ENCODE data around the gene SELE. TPM values are rescaled to one million over a fixed set of nuclear protein-coding genes. Genes with fewer than 3 reads are reported as not detected.

SELE gene
- total RNA-seq, 4 donors from 2014 or later: 0.06 to 15.7 (median 1.5) TPM

GRCh38 chr1:169679692-169680091 is 54.2 kb downstream of the SELE start:
- Histone ChIP-seq H3K4me1 (no peaks in the 10 kb centered on the region), H3K36me3 (no peaks in the 10 kb centered on the region), H3K4me3 (no peak overlapping the region), H3K27ac (replicated peaks in 1 of 4) (no peak overlapping the region), H3K9me3 (no peaks in the 10 kb centered on the region), H3K27me3 (peaks cover 0 to 24% (median 0%) of the 10 kb centered on the region in 4 donors)
- TF ChIP-seq POLR2A (IDR thresholded peaks at IDR 0.05; ENCODE audit: low read depth): no peak
- TF ChIP-seq EP300 (IDR thresholded peaks at IDR 0.05): no peak
- no peak for TF ChIP-seq CTCF (IDR thresholded peaks at IDR 0.05)
- no peak for TF ChIP-seq POLR2AphosphoS5 (IDR thresholded peaks at IDR 0.05)
- intact Hi-C loops (cut with DNase I): no loop called here
- no peak for DNase-seq (ENCODE audit: extremely low spot score)
- 82% methylated on average over 3 of the region's 3 CpGs for WGBS

- H3K27me3 ChIP-seq: no peaks in the 10 kb centered on the region
- no peaks in the 10 kb centered on the region for H3K36me3 ChIP-seq
- intact Hi-C loops (cut with DNase I): no loop called here
- no peak overlapping the region for H3K4me3 ChIP-seq
- no peaks in the 10 kb centered on the region for H3K4me1 ChIP-seq
- WGBS: 43% methylated on average over 2 of the region's 2 CpGs
- H3K27ac ChIP-seq (replicated peaks in 1 of 4): no peak overlapping the region
- DNase-seq (ENCODE audit: extremely low spot score): no peak
- TF ChIP-seq EP300 (IDR thresholded peaks at IDR 0.05): no peak
- TF ChIP-seq POLR2AphosphoS5 (IDR thresholded peaks at IDR 0.05): no peak
- no peak for TF ChIP-seq POLR2A (IDR thresholded peaks at IDR 0.05; ENCODE audit: low read depth)
- no peaks in the 10 kb centered on the region for H3K9me3 ChIP-seq
Measured at GRCh38 chr1:169676001-169676400, 57.9 kb downstream of the SELE start.

Other genes starting within 250 kb of the SELE start
- gene SLC19A2, start 248.1 kb downstream of the SELE start, total RNA-seq: 10 to 100 TPM; 19.0 to 38.8 (median 20.6) TPM
- 1 to 10 TPM in 1 of 4 donors, under 1 TPM in 2, not detected in 1; 0.13 to 1.2 (median 0.34) TPM for gene F5, start 147.6 kb downstream of the SELE start, total RNA-seq
- 10 to 100 TPM in 1 of 4 donors, 1 to 10 TPM in 3; 2.9 to 28.0 (median 7.5) TPM for gene SELP, start 104.0 kb downstream of the SELE start, total RNA-seq
- 10 to 100 TPM in 1 of 4 donors, 1 to 10 TPM in 1, under 1 TPM in 2; 0.42 to 11.9 (median 0.86) TPM for gene SELL, start 22.5 kb downstream of the SELE start, total RNA-seq
- 1 to 10 TPM; 5.6 to 6.8 (median 6.2) TPM for gene METTL18, start 60.8 kb upstream of the SELE start, total RNA-seq
- gene SCYL3, start 159.8 kb upstream of the SELE start, total RNA-seq: 10 to 100 TPM; 10.2 to 11.8 (median 10.3) TPM

Data from esophagus muscularis mucosa (tissue), 4 donors.